Activated T-cell treated with anti-CD3 and anti-CD28 coated beads for 1 hour (primary cell): ENCODE data around the gene PLCL1.

ENCODE experiments used
- DNase-seq: peaks from one replicate; pipeline ENCODE4 v3.0.0-alpha.2; 2020; ENCODE audit warnings: low read depth

PLCL1 gene

GRCh38 chr2:197927994-197928393 lies 123.6 kb downstream of the PLCL1 start:
- no peak for DNase-seq

- DNase-seq: no peak
These were observed 124.9 kb downstream of the PLCL1 start for GRCh38 chr2:197929008-197929885.

GRCh38 chr2:197929886-197930227 lies 125.5 kb downstream of the PLCL1 start:
- DNase-seq: no peak

- no peak for DNase-seq
These were observed 126.3 kb downstream of the PLCL1 start for GRCh38 chr2:197930570-197931278.

- DNase-seq: no peak
These were observed 127.4 kb downstream of the PLCL1 start for GRCh38 chr2:197931661-197932312.

GRCh38 chr2:197932374-197932773 lies 128.0 kb downstream of the PLCL1 start:
- no peak for DNase-seq

- DNase-seq: no peak
These were observed 130.0 kb downstream of the PLCL1 start for GRCh38 chr2:197934261-197934933.

GRCh38 chr2:197934934-197935289 lies 130.5 kb downstream of the PLCL1 start:
- DNase-seq: no peak

GRCh38 chr2:197937814-197938213 lies 133.4 kb downstream of the PLCL1 start:
- no peak for DNase-seq

- no peak for DNase-seq
These were observed 134.2 kb downstream of the PLCL1 start for GRCh38 chr2:197938555-197938954.

- DNase-seq: no peak
These were observed 135.4 kb downstream of the PLCL1 start for GRCh38 chr2:197939787-197940186.

- no peak for DNase-seq
These were observed 136.0 kb downstream of the PLCL1 start for GRCh38 chr2:197940382-197940781.

- no peak for DNase-seq
These were observed 137.3 kb downstream of the PLCL1 start for GRCh38 chr2:197941715-197942114.

- DNase-seq: no peak
These were observed 139.3 kb downstream of the PLCL1 start for GRCh38 chr2:197943731-197944130.

GRCh38 chr2:197944416-197945096 lies 140.2 kb downstream of the PLCL1 start:
- DNase-seq: no peak

- DNase-seq: no peak
These were observed 142.2 kb downstream of the PLCL1 start for GRCh38 chr2:197946562-197946961.

GRCh38 chr2:197947219-197947757 lies 142.9 kb downstream of the PLCL1 start:
- no peak for DNase-seq

GRCh38 chr2:197949224-197949623 lies 144.8 kb downstream of the PLCL1 start:
- no peak for DNase-seq

GRCh38 chr2:197950006-197950405 lies 145.6 kb downstream of the PLCL1 start:
- no peak for DNase-seq

GRCh38 chr2:197950724-197951123 lies 146.3 kb downstream of the PLCL1 start:
- DNase-seq: no peak

- no peak for DNase-seq
These were observed 148.3 kb downstream of the PLCL1 start for GRCh38 chr2:197952540-197953202.
